Calu3 (cell line): ENCODE data around the gene PAOX. TPM values are rescaled to one million over a fixed set of nuclear protein-coding genes. Genes with fewer than 3 reads are reported as not detected.

ENCODE experiments used
- BruUV-seq: library from RNA; stranded (reverse); fragments of 400-500 nt; replicated peaks from 2 replicates; lab custom pipeline; 2021; lab: Mats Ljungman, UMichigan
- CTCF ChIA-PET: fragments of 300-600 bp; sonication (Branson Sonifier 250); formaldehyde crosslinking; loops from one replicate; lab custom pipeline; 2022; ENCODE audit warnings: antibody characterized with exemption; lab: Charles Lee
- DNase-seq: peaks from one replicate; pipeline ENCODE4 v3.0.0; 2022
- H3K27ac Mint-ChIP-seq: one replicate; pipeline ENCODE4 v1.8.0; 2022; ENCODE audit warnings: mixed read lengths; ENCODE audit not compliant: unreplicated experiment
- H3K27me3 Mint-ChIP-seq: one replicate; pipeline ENCODE4 v1.8.0; 2022; ENCODE audit warnings: mixed read lengths; ENCODE audit not compliant: unreplicated experiment
- H3K36me3 Mint-ChIP-seq: one replicate; pipeline ENCODE4 v1.8.0; 2022; ENCODE audit warnings: mild to moderate bottlenecking, moderate library complexity, mixed read lengths; ENCODE audit not compliant: insufficient read depth, unreplicated experiment
- H3K4me1 Mint-ChIP-seq: one replicate; pipeline ENCODE4 v1.8.0; 2022; ENCODE audit warnings: mild to moderate bottlenecking, low read depth, mixed read lengths; ENCODE audit not compliant: unreplicated experiment
- H3K4me3 Mint-ChIP-seq: one replicate; pipeline ENCODE4 v1.8.0; 2022; ENCODE audit warnings: mild to moderate bottlenecking, low read depth, moderate library complexity, mixed read lengths; ENCODE audit not compliant: unreplicated experiment
- H3K9me3 Mint-ChIP-seq: one replicate; pipeline ENCODE4 v1.8.0; 2022; ENCODE audit warnings: low read depth, mixed read lengths; ENCODE audit not compliant: unreplicated experiment
- intact Hi-C: fragments of 100-400 bp; cut with micrococcal nuclease; formaldehyde crosslinking; loops from one replicate; pipeline ENCODE4 v1.10.0; 2022; ENCODE audit not compliant: unreplicated experiment
- total RNA-seq: library from RNA; stranded (reverse); gene quantifications from 2 replicates; pipeline ENCODE4 v1.2.3, GENCODE V29; 2022
- TF ChIP-seq, protein P1 (sequence below): fragments of 200-600 bp; IDR thresholded peaks from one replicate; pipeline ENCODE4 v1.8.0; 2022; ENCODE audit warnings: antibody characterized with exemption; ENCODE audit not compliant: unreplicated experiment

Gene PAOX
- total RNA-seq, 1 experiment from 2014 or later = 2.9 TPM

DNA sequence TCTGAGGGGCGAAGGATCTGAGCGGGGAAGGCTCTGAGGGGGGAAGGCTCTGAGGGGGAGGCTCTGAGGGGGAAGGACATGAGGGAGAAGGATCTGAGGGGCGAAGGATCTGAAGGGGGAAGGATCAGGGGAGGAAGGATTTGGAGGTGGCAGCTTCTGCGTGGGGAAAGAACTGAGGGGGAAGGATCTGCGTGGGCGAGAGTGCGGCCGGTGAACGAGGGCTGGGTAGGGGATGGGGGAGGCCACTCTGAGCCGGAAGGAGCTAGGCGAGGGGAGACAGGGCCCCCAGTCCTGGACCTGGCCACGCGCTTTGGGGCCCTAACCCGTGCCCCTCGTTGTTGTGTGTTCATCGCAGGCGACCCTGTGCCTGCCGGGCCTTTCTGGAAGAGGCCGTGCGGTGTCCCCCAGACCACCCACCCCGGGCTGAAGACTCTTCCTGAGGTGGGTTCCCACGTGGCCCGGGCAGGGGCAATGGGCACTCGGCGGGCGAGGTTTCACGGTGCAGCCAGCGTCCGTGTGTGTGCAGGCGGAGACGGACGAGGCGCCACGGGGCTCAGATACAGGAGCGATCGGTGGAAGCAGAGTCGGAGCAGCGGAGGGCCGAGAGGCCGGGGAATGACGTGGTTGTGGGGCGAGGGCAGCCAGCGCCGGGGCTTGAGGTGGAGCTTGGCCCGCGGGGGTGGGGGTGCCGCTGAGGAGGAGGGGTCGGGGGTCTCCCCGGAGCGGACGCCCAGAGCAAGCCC is 44.4 kb upstream of the PAOX start:
- H3K36me3 Mint-ChIP-seq = peaks cover 9% of the 10 kb centered on the region
- H3K4me3 Mint-ChIP-seq = peak overlapping the region; percentile 59
- CTCF ChIA-PET = no interaction called here
- peak overlapping the region; percentile 14 for H3K27ac Mint-ChIP-seq
- H3K27me3 Mint-ChIP-seq = peaks cover 53% of the 10 kb centered on the region
- H3K9me3 Mint-ChIP-seq = no peaks in the 10 kb centered on the region
- intact Hi-C loops = no loop called here
- TF ChIP-seq, protein P1, sequence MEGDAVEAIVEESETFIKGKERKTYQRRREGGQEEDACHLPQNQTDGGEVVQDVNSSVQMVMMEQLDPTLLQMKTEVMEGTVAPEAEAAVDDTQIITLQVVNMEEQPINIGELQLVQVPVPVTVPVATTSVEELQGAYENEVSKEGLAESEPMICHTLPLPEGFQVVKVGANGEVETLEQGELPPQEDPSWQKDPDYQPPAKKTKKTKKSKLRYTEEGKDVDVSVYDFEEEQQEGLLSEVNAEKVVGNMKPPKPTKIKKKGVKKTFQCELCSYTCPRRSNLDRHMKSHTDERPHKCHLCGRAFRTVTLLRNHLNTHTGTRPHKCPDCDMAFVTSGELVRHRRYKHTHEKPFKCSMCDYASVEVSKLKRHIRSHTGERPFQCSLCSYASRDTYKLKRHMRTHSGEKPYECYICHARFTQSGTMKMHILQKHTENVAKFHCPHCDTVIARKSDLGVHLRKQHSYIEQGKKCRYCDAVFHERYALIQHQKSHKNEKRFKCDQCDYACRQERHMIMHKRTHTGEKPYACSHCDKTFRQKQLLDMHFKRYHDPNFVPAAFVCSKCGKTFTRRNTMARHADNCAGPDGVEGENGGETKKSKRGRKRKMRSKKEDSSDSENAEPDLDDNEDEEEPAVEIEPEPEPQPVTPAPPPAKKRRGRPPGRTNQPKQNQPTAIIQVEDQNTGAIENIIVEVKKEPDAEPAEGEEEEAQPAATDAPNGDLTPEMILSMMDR = no peak
- DNase-seq = no peak
- peaks cover 6% of the 10 kb centered on the region for H3K4me1 Mint-ChIP-seq
- no TSS peak for BruUV-seq

- intact Hi-C loops = no loop called here
- Mint-ChIP-seq H3K4me3 (peak overlapping the region; percentile 59), H3K27me3 (peaks cover 45% of the 10 kb centered on the region), H3K36me3 (peaks cover 9% of the 10 kb centered on the region), H3K9me3 (no peaks in the 10 kb centered on the region), H3K4me1 (no peaks in the 10 kb centered on the region), H3K27ac (peak overlapping the region; percentile 14)
- no TSS peak for BruUV-seq
- CTCF ChIA-PET = no interaction called here
- peak; percentile 38 for DNase-seq
- TF ChIP-seq, protein P1 = no peak
Observed at GRCh38 chr10:133335246-133336117, 43.6 kb upstream of the PAOX start.

DNA sequence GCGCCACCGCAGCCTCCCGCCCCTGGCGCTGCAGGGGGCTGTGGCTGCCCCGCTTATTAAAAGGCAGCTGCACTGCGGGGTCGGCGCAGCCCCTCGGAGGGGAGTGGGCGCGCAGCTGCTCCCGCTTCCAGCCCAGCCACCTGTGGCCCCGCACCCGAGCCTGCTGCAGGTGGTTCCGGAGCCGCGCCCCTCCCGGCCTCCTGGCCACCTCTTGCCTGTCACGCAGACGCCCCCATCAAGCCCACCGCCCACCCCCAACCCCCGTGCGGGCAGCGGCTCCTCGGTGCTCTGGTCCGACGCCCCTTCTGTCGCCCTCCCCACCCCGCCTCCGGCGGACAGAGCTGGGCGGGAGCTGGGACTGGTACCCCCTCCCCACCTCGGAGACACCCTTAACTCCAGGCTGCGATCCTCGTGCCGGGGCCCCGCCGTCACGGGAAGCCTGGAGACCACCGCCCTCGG is 42.9 kb upstream of the PAOX start:
- no peaks in the 10 kb centered on the region for H3K9me3 Mint-ChIP-seq
- no peaks in the 10 kb centered on the region for H3K4me1 Mint-ChIP-seq
- CTCF ChIA-PET = no interaction called here
- TF ChIP-seq, protein P1 = no peak
- no peak for DNase-seq
- H3K4me3 Mint-ChIP-seq = peak overlapping the region; percentile 59
- no peak overlapping the region for H3K27ac Mint-ChIP-seq
- intact Hi-C loops = no loop called here
- peaks cover 9% of the 10 kb centered on the region for H3K36me3 Mint-ChIP-seq
- no TSS peak for BruUV-seq
- H3K27me3 Mint-ChIP-seq = peaks cover 43% of the 10 kb centered on the region

DNA sequence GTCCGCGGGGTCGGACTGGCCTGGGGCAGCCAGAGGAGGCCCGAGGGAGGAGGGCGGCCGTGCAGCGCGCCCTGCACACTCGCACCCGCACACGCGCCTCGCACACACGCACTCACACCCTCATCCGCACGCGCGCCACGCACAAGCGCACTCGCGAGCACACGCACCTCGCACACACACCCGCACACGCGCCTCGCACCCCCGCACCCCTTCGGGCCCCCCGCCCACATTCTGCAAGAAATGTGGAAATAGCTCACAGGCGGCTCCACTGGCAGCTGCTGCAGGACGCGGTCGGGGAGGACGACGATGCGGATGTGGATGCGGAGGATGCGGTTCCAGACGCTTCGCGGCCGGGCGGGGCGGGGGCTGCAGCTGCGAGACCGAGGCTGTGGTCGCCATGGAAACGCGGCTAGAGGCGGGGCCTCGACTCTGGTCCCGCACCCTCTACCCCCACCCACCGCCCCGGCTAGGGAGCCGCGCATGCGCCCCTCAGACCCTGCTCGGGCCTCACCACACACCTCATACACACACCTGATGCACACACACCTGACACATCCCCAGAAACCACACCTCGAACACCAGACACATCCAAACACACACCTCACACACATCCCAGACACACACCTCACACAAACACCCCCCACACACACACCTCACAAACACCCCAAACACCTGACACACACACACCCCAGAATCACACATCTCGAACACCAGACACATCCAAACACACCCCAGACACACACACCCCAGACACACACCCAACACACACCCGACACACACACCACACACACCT is 42.3 kb upstream of the PAOX start, which contains the start of gene CALY:
Gene CALY (minus strand): TSS at position 320 of the 793 bp plus-strand sequence. CDS start 7,907 bp downstream, outside the sequence.
- Mint-ChIP-seq H3K36me3 (peaks cover 9% of the 10 kb centered on the region), H3K4me1 (no peaks in the 10 kb centered on the region), H3K4me3 (peak within 1 kb of the TSS; percentile 59), H3K27ac (no peak within 1 kb of the TSS), H3K9me3 (no peaks in the 10 kb centered on the region), H3K27me3 (peaks cover 37% of the 10 kb centered on the region)
- no TSS peak for BruUV-seq
- intact Hi-C loops = no loop called here
- DNase-seq = peak; percentile 25
- TF ChIP-seq, protein P1 = no peak
- CTCF ChIA-PET = no interaction called here
